ENCODE measurements around the gene MOCS3.
"Not testable (repeated sequence)": the region's sequence is repeated elsewhere in the genome, so short reads cannot be mapped to it uniquely, and the experiment has no call there.

MOCS3 gene

DNA sequence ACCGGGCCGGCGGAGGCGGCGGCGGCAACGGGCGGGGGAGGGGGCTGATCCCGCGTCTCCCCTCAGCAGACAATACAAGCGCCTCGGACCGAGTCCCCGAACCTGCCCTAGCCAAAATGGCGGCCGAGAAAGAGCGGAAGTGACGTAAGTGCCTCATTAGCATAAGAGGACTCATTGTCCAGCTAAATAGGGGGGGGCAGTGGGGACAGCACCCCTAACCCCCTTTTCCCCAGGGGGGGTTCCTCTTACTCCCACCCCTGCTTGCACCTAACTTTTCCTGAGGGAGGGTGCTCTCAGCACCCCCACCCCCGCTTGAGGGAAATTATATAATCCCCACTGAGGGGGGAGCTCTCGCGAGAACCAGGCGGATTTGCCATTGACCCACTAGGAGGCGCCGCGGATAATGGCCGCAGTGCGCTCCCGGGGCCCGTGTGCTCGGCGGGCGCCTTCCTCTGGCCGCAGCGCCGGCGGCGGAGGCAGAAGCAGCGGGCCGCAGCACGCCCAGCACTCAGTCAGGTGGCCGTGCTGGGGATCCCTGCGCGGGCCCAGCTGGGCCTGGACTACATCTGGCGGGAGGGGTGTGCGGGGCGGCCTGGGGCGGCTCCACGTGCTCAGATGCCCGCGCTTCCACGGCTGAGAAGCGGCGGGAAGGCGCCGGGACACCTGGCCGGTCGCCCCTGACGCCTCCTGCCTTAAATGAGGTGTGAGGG, 27.2 kb upstream of the MOCS3 start, which contains the start of gene ADNP:
Gene ADNP (minus strand): TSS at position 132 of the 710 bp plus-strand sequence. CDS start 27,441 bp downstream, outside the sequence.
- peak; percentile 72 to 77 (median 77) for DNase-seq (ENCODE audit: low read depth in 3 of 3, low spot score in 1 of 3)

GRCh38 chr20:50932016-50932485, 26.6 kb upstream of the MOCS3 start:
- no peak for DNase-seq (ENCODE audit: low read depth in 3 of 3, low spot score in 1 of 3)

DNA sequence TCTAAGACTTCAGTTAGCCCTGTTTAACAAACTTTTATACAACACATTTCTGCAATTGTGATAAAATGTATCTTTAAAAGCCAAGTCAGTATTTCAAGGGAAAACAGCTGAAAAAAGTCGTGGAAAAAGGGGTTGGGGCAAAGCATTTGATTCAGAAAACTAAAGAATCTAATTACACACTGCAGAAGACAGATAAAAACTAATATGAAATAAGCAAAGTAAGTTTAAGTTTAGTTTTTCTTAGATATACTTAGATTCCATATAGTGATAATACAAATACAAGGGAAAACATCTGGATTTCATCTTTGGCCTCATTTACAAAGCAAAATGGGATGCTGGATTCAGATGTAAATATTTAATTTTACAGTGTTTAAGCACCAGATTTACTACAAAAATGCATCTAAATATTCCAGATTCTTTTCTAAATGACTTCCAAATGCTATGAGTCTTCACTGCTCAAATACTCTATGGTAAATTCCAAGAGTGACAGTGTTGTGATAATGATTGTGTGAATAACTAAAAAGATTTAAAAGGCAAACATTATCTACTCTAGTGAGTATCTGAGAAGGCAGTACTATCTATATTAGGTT, 25.8 kb upstream of the MOCS3 start:
- DNase-seq (ENCODE audit: low read depth in 3 of 3, low spot score in 1 of 3), result no peak

DNA sequence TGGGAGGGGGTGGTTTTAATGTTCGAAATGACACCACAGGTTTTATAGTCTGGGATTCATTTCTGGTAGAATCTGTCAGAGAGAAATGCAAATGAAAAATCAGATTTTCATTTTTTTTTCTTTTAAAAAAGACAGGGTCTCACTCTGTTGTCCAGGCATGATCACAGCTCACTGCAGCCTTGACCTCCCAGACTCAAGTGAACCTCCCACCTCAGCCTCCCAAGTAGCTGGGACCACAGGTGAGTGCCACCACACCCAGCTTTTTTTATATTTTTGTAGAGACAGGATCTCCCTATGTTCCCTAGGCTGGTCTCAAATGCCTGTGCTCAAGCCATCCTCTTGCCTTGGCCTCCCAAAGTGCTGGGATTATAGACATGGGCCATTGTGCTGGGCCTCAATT, 25.0 kb upstream of the MOCS3 start:
- no peak for DNase-seq (ENCODE audit: low read depth in 3 of 3, low spot score in 1 of 3)

DNA sequence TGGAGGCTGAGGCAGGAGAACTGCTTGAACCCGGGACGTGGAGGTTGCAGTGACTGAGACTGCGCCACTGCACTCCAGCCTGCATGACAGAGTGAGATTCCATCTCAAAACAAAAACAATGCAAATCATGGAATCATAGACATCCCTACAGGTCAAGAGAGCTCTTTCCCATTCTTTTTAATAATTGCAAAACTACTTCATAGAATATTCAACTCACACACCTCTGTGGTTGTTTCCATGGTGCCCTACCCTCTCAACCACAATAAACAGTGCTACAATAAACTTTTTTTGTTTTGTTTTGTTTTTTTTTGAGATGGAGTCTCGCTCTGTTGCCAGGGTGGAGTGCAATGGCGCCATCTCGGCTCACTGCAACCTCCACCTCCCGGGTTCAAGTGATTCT, 15.5 kb upstream of the MOCS3 start:
- no peak for DNase-seq (ENCODE audit: low read depth in 3 of 3, low spot score in 1 of 3)

GRCh38 chr20:50948132-50948785, 10.4 kb upstream of the MOCS3 start:
- no peak for DNase-seq (ENCODE audit: low read depth in 3 of 3, low spot score in 1 of 3)

- DNase-seq (ENCODE audit: low read depth in 3 of 3, low spot score in 1 of 3), result no peak
Measured at GRCh38 chr20:50953196-50953595, 5.4 kb upstream of the MOCS3 start.

- no peak for DNase-seq (ENCODE audit: low read depth in 3 of 3, low spot score in 1 of 3)
Measured at GRCh38 chr20:50953821-50954220, 4.8 kb upstream of the MOCS3 start.

- no peak for DNase-seq (ENCODE audit: low read depth in 3 of 3, low spot score in 1 of 3)
Measured at GRCh38 chr20:50957276-50957675, 1.3 kb upstream of the MOCS3 start.

- DNase-seq (ENCODE audit: low read depth in 3 of 3, low spot score in 1 of 3), result peak; percentile 67 to 73 (median 70)
Measured at GRCh38 chr20:50957798-50958614, 612 bp upstream of the MOCS3 start, which contains the start of gene DPM1. DPM1 (minus strand) TSS chr20:50958532; CDS start chr20:50958523, 9 bp downstream.

GRCh38 chr20:50959543-50960126, 1.0 kb downstream of the MOCS3 start:
- DNase-seq (ENCODE audit: low read depth in 3 of 3, low spot score in 1 of 3), result no peak

- DNase-seq (ENCODE audit: low read depth in 3 of 3, low spot score in 1 of 3), result no peak
Measured at GRCh38 chr20:50967586-50967985, 9.0 kb downstream of the MOCS3 start.

GRCh38 chr20:50968289-50968688, 9.7 kb downstream of the MOCS3 start:
- DNase-seq (ENCODE audit: low read depth in 3 of 3, low spot score in 1 of 3), result no peak

- DNase-seq (ENCODE audit: low read depth in 3 of 3, low spot score in 1 of 3), result no peak
Measured at GRCh38 chr20:50969435-50969834, 10.8 kb downstream of the MOCS3 start.

GRCh38 chr20:50969912-50970311, 11.3 kb downstream of the MOCS3 start:
- no peak for DNase-seq (ENCODE audit: low read depth in 3 of 3, low spot score in 1 of 3)

GRCh38 chr20:50975701-50976330, 17.2 kb downstream of the MOCS3 start:
- DNase-seq (ENCODE audit: low read depth in 3 of 3, low spot score in 1 of 3), result no peak

DNA sequence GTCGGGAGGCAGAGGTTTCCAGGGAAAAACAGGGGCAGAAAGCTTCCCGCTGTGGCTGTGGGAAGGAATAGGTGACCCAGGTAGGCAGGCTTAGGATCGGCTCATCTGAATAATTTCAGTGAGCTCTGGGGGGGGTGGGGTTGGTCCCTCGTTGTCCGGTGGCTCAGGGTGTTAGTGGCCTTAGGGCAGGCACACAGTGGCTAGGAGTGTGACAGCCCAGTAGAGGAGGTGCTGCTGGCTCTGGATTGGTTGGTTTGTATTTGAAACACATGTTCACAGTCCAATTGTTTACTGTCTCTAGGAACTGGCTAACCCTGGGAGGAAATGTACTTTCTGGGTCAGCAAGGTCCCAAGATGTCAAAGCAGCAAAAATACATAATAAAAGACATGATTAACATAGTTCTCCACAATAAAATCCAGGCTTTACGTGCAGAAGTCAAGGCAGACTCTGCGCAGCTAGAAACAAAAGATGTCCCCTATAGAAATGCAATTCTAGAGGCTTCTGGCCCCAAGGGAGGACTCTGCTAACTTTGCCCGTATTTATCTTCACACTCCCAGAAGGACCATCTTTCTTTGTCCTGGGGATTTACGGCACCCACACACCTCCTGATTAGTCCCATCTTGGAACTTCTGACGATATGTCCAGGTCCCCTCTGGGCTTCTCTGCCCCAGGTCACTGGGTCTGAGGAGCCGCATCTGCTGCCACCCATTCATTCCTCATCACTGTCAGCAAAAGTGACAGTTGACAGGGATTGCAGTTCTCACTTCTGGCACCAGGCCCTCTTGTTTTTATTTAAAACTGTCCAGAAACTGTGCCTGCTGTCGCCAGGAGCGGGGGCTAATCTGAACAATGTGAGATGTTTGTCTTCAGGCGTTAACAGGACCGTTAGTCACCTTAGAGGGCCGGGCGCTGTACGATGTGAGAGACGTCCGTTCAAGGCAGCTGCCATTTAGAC, 18.7 kb downstream of the MOCS3 start:
- no peak for DNase-seq (ENCODE audit: low read depth in 3 of 3, low spot score in 1 of 3)

DNA sequence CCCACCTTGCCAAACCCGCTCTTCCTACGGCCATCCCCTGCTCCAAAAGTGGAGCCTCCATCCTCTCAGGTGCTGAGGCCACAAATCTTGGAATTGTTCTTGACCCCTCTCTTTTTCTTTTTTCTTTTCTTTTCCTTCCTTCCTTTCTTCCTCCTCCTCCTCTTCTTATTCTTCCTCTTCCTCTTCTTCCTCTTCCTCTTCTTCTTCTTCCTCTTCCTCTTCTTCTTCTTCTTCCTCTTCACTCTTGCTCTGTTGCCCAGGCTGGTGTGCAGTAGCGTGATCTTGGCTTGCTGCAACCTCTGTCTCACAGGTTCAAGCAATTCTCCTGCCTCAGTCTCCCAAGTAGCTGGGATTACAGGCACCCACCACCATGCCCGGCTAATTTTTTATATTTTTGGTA, 19.9 kb downstream of the MOCS3 start:
- not testable (repeated sequence) for DNase-seq (ENCODE audit: low read depth in 3 of 3, low spot score in 1 of 3)

GRCh38 chr20:50980071-50980681, 21.6 kb downstream of the MOCS3 start:
- DNase-seq (ENCODE audit: low read depth in 3 of 3, low spot score in 1 of 3), result no peak

Measured in stimulated activated CD4-positive, alpha-beta T cell treated with anti-CD3 and anti-CD28 coated beads, TNF-alpha, amount 100 ng/mL, for 1 hour (primary cell).